BLaER1 treated with 17β-estradiol and CSF1 and Interleukin-3, amounts not matched to agents 10 nM and 100 nM (cell line): Measurements from ENCODE around the gene TRAPPC2.

ENCODE experiments used
- H3K27ac ChIP-seq, 11 experiments: shearing (Covaris generic); formaldehyde crosslinking; 2 replicates each; pipeline ENCODE4 v1.8.1; 2022
- H3K27me3 ChIP-seq, 11 experiments: shearing (Covaris generic); formaldehyde crosslinking; 2 replicates each; pipeline ENCODE4 v1.8.1; 2022
- H3K36me3 ChIP-seq, 11 experiments: shearing (Covaris generic); formaldehyde crosslinking; 2 replicates each; pipeline ENCODE4 v1.8.1; 2022
- H3K4me1 ChIP-seq, 10 experiments: shearing (Covaris generic); formaldehyde crosslinking; 2 replicates each; pipeline ENCODE4 v1.8.1; 2022
- H3K4me2 ChIP-seq, 11 experiments: shearing (Covaris generic); formaldehyde crosslinking; 2 replicates each; pipeline ENCODE4 v1.8.1; 2022
- H3K4me3 ChIP-seq, 10 experiments: shearing (Covaris generic); formaldehyde crosslinking; 2 replicates each; pipeline ENCODE4 v1.8.1; 2022
- H3K9ac ChIP-seq, 11 experiments: shearing (Covaris generic); formaldehyde crosslinking; 2 replicates each; pipeline ENCODE4 v1.8.1; 2022
- H3K9me3 ChIP-seq, 11 experiments: shearing (Covaris generic); formaldehyde crosslinking; replicated peaks in 1 of 11; 2 replicates each; pipeline ENCODE4 v1.8.1; 2022
- H4K20me1 ChIP-seq, 11 experiments: shearing (Covaris generic); formaldehyde crosslinking; 2 replicates each; pipeline ENCODE4 v1.8.1; 2022
- Cebpa-rat ChIP-seq, 11 experiments: shearing (Covaris generic); IDR thresholded peaks; 2 replicates each; pipeline ENCODE4 v1.8.1; 2022

Gene TRAPPC2

GRCh38 chrX:13694983-13695382, 39.4 kb downstream of the TRAPPC2 start:
- peaks cover 0 to 2% (median 0%) of the 10 kb centered on the region in 11 experiments; a peak in 1 of 22 replicates for H3K36me3 ChIP-seq
- peak overlapping the region in 6 of 11 experiments; percentile 12 to 46 (median 21); a peak in 7 of 22 replicates for H3K27ac ChIP-seq
- H3K4me1 ChIP-seq = peaks cover 69 to 93% (median 77%) of the 10 kb centered on the region in 10 experiments
- H4K20me1 ChIP-seq = peaks cover 46 to 96% (median 80%) of the 10 kb centered on the region in 11 experiments; a peak in 21 of 22 replicates
- H3K4me2 ChIP-seq = peak overlapping the region; percentile 60 to 84 (median 73)
- no peak for TF ChIP-seq Cebpa-rat (IDR thresholded peaks at IDR 0.05)
- H3K9ac ChIP-seq = peak overlapping the region in 10 of 11 experiments; percentile 18 to 57 (median 42); a peak in 17 of 22 replicates
- peaks cover 94 to 100% (median 99%) of the 10 kb centered on the region in 11 experiments for H3K27me3 ChIP-seq
- H3K9me3 ChIP-seq = no peaks in the 10 kb centered on the region
- H3K4me3 ChIP-seq = peak overlapping the region in 9 of 10 experiments; percentile 3 to 29 (median 14); a peak in 8 of 20 replicates

- peaks cover 67 to 87% (median 77%) of the 10 kb centered on the region in 10 experiments for H3K4me1 ChIP-seq
These were observed 40.1 kb downstream of the TRAPPC2 start for GRCh38 chrX:13694359-13694758.

GRCh38 chrX:13693341-13693961, 41.0 kb downstream of the TRAPPC2 start:
- Histone ChIP-seq H3K4me3 (peak overlapping the region in 2 of 10 experiments; percentile 16 to 22; a peak in 3 of 20 replicates), H3K27me3 (peaks cover 97 to 100% (median 99%) of the 10 kb centered on the region in 11 experiments), H3K9me3 (peaks cover 0 to 7% (median 0%) of the 10 kb centered on the region in 11 experiments; a peak in 1 of 22 replicates), H3K4me1 (peaks cover 65 to 80% (median 76%) of the 10 kb centered on the region in 10 experiments), H3K4me2 (peak overlapping the region; percentile 60 to 84 (median 73)), H3K27ac (peak overlapping the region in 6 of 11 experiments; percentile 11 to 46 (median 38); a peak in 7 of 22 replicates), H3K9ac (peak overlapping the region in 2 of 11 experiments; percentile 10 to 25; a peak in 2 of 22 replicates), H4K20me1 (peaks cover 46 to 94% (median 72%) of the 10 kb centered on the region in 11 experiments; a peak in 21 of 22 replicates), H3K36me3 (no peaks in the 10 kb centered on the region)
- TF ChIP-seq Cebpa-rat (IDR thresholded peaks at IDR 0.05) = no peak

More at GRCh38 chrX:13694359-13694758, 40.1 kb downstream of the TRAPPC2 start:
- peak overlapping the region in 10 of 11 experiments; percentile 18 to 57 (median 42); a peak in 11 of 22 replicates for H3K9ac ChIP-seq
- peak overlapping the region in 7 of 10 experiments; percentile 8 to 29 (median 17); a peak in 4 of 20 replicates for H3K4me3 ChIP-seq
- peak overlapping the region in 2 of 11 experiments; percentile 21 to 46; a peak in 3 of 22 replicates for H3K27ac ChIP-seq
- TF ChIP-seq Cebpa-rat (IDR thresholded peaks at IDR 0.05) = no peak
- H3K27me3 ChIP-seq = peaks cover 97 to 100% (median 99%) of the 10 kb centered on the region in 11 experiments
- H3K4me2 ChIP-seq = peak overlapping the region; percentile 60 to 84 (median 73)
- H4K20me1 ChIP-seq = peaks cover 46 to 95% (median 80%) of the 10 kb centered on the region in 11 experiments; a peak in 21 of 22 replicates
- no peaks in the 10 kb centered on the region; a peak in 1 of 22 replicates for H3K36me3 ChIP-seq
- no peaks in the 10 kb centered on the region for H3K9me3 ChIP-seq

- no peak for TF ChIP-seq Cebpa-rat (IDR thresholded peaks at IDR 0.05)
- peaks cover 60 to 75% (median 71%) of the 10 kb centered on the region in 10 experiments for H3K4me1 ChIP-seq
- peak overlapping the region in 1 of 11 experiments; percentile 1; a peak in 2 of 22 replicates for H3K27ac ChIP-seq
- peaks cover 0 to 7% (median 0%) of the 10 kb centered on the region in 11 experiments; a peak in 1 of 22 replicates for H3K9me3 ChIP-seq
- no peaks in the 10 kb centered on the region for H3K36me3 ChIP-seq
- peaks cover 98 to 100% (median 100%) of the 10 kb centered on the region in 11 experiments for H3K27me3 ChIP-seq
- peak overlapping the region; percentile 60 to 84 (median 73) for H3K4me2 ChIP-seq
- peaks cover 46 to 87% (median 70%) of the 10 kb centered on the region in 11 experiments; a peak in 21 of 22 replicates for H4K20me1 ChIP-seq
- no peak overlapping the region; a peak in 1 of 22 replicates for H3K9ac ChIP-seq
- H3K4me3 ChIP-seq = peak overlapping the region in 1 of 10 experiments; percentile 22; a peak in 2 of 20 replicates
These were observed 41.6 kb downstream of the TRAPPC2 start for GRCh38 chrX:13692771-13693231.

- H3K4me1 ChIP-seq = peaks cover 51 to 66% (median 62%) of the 10 kb centered on the region in 10 experiments
- H3K27ac ChIP-seq = peak overlapping the region in 3 of 11 experiments; percentile 4 to 91 (median 86); a peak in 1 of 22 replicates
- H3K27me3 ChIP-seq = peaks cover 99 to 100% (median 100%) of the 10 kb centered on the region in 11 experiments
- peak overlapping the region in 2 of 11 experiments; percentile 86 to 92; a peak in 2 of 22 replicates for H3K9ac ChIP-seq
- peaks cover 0 to 7% (median 0%) of the 10 kb centered on the region in 11 experiments; a peak in 1 of 22 replicates for H3K9me3 ChIP-seq
- TF ChIP-seq Cebpa-rat (IDR thresholded peaks at IDR 0.05) = no peak
- H3K4me2 ChIP-seq = peak overlapping the region; percentile 60 to 84 (median 73); a peak in 21 of 22 replicates
- peaks cover 42 to 80% (median 62%) of the 10 kb centered on the region in 11 experiments; a peak in 21 of 22 replicates for H4K20me1 ChIP-seq
- H3K36me3 ChIP-seq = no peaks in the 10 kb centered on the region
- H3K4me3 ChIP-seq = peak overlapping the region in 5 of 10 experiments; percentile 22 to 82 (median 74); a peak in 9 of 20 replicates
These were observed 42.5 kb downstream of the TRAPPC2 start for GRCh38 chrX:13691841-13692371.

GRCh38 chrX:13690836-13691235, 43.6 kb downstream of the TRAPPC2 start:
- Histone ChIP-seq H3K27me3 (peaks cover 99 to 100% (median 100%) of the 10 kb centered on the region in 11 experiments), H3K9ac (peak overlapping the region; percentile 84 to 95 (median 89); a peak in 21 of 22 replicates)

GRCh38 chrX:13689741-13690211, 44.6 kb downstream of the TRAPPC2 start:
- peak overlapping the region; percentile 66 to 84 (median 73); a peak in 21 of 22 replicates for H3K4me2 ChIP-seq
- peaks cover 21 to 63% (median 41%) of the 10 kb centered on the region in 11 experiments; a peak in 21 of 22 replicates for H4K20me1 ChIP-seq
- H3K27ac ChIP-seq = peak overlapping the region; percentile 83 to 93 (median 87)
- no peaks in the 10 kb centered on the region for H3K36me3 ChIP-seq
- H3K9me3 ChIP-seq = peaks cover 0 to 7% (median 0%) of the 10 kb centered on the region in 11 experiments; a peak in 1 of 22 replicates
- peak overlapping the region; percentile 84 to 95 (median 89) for H3K9ac ChIP-seq
- TF ChIP-seq Cebpa-rat (IDR thresholded peaks at IDR 0.05) = no peak
- H3K4me1 ChIP-seq = peaks cover 33 to 52% (median 43%) of the 10 kb centered on the region in 10 experiments
- H3K27me3 ChIP-seq = peaks cover 99 to 100% (median 100%) of the 10 kb centered on the region in 11 experiments
- peak overlapping the region; percentile 68 to 82 (median 74) for H3K4me3 ChIP-seq

More at GRCh38 chrX:13690836-13691235, 43.6 kb downstream of the TRAPPC2 start:
- TF ChIP-seq Cebpa-rat (IDR thresholded peaks at IDR 0.05) = no peak
- Histone ChIP-seq H4K20me1 (peaks cover 31 to 74% (median 51%) of the 10 kb centered on the region in 11 experiments; a peak in 21 of 22 replicates), H3K4me2 (peak overlapping the region; percentile 66 to 84 (median 73)), H3K4me3 (peak overlapping the region; percentile 68 to 82 (median 74); a peak in 19 of 20 replicates), H3K27ac (peak overlapping the region in 10 of 11 experiments; percentile 83 to 93 (median 88); a peak in 17 of 22 replicates), H3K36me3 (no peaks in the 10 kb centered on the region), H3K9me3 (peaks cover 0 to 7% (median 0%) of the 10 kb centered on the region in 11 experiments; a peak in 1 of 22 replicates), H3K4me1 (peaks cover 43 to 57% (median 53%) of the 10 kb centered on the region in 10 experiments)
